GM21529 (cell line): ENCODE measurements around the gene CACNG4.

ENCODE experiments used
- ATAC-seq: cut with Tn5 transposase; IDR thresholded peaks from one replicate; pipeline ENCODE4 v1.9.1; 2021; ENCODE audit not compliant: unreplicated experiment

CACNG4 gene

DNA sequence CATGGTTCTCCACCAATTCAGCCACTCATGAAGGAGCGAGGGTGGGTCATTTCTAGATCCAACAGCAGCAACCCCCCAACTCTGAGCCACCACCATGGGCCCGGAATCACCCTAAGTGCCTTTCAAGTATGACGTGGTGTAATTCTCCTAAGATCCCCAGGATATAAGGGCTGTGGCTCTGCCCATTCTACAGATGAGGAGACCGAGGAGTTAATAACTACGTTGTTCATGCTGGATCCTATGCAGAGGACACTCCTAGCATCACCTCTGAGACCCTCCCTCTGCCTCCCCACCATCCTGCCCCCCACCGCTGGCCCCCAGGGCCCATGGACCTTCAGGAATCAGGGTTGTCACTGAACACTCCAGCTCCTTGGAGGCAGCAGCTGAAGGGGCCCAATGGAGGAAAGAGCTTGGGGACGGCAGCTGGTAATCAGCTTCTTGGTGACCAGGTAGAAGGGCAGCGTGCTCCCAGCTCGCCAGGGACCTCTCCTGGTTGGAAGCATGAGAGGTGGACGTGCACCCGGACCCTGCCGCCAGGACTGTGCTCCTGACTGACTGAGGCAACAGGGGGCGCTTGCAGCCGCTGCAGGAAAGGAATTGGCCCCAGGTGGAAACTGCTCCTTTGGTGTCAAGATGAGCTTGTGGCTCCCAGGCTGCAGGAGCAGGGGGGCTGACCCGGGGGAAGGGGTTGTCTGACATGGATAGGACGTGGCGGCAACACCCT lies 51.7 kb downstream of the CACNG4 start:
- no peak for ATAC-seq

DNA sequence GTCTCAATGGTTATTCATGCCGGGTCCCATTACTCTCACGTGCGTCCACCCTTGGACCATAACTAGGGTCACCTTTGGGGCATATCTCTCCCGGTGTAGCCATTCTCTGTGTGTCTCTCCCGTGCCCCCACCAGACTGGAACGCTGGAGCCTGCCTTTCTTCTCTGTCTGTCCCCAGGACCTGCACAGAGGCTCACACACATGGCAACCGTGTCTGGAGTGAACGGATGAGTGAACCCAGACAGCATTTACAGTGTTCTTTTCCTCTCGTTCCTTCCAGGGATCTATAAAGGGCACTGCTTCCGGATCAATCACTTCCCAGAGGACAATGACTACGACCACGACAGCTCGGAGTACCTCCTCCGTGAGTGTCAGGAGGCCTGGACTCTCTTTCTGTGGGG lies 53.4 kb downstream of the CACNG4 start:
- no peak for ATAC-seq

GRCh38 chr17:67018471-67019434 lies 54.2 kb downstream of the CACNG4 start:
- ATAC-seq: no peak

- ATAC-seq: no peak
Measured at GRCh38 chr17:67019809-67020208, 55.3 kb downstream of the CACNG4 start.

GRCh38 chr17:67020293-67020766 lies 55.8 kb downstream of the CACNG4 start:
- no peak for ATAC-seq

DNA sequence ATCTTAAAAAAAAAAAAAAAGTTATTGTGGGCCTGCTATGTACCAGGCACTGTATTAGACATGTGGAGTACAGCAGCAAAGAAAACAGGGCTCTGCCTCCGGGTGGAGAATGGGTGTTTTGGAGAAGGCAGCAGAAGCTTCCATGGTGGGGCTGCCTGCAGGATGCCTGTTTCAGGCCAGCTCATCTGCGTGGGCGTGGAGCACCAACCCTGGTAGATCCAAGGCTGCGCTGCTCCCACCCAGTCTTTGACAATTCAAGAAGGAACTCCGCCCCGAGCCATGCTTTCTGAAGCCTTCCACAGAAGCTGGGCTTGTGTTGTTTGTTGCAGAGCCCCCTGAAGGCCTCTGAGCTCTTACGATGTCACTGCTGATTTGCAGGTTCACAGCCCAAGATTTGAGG lies 56.7 kb downstream of the CACNG4 start:
- ATAC-seq: no peak

DNA sequence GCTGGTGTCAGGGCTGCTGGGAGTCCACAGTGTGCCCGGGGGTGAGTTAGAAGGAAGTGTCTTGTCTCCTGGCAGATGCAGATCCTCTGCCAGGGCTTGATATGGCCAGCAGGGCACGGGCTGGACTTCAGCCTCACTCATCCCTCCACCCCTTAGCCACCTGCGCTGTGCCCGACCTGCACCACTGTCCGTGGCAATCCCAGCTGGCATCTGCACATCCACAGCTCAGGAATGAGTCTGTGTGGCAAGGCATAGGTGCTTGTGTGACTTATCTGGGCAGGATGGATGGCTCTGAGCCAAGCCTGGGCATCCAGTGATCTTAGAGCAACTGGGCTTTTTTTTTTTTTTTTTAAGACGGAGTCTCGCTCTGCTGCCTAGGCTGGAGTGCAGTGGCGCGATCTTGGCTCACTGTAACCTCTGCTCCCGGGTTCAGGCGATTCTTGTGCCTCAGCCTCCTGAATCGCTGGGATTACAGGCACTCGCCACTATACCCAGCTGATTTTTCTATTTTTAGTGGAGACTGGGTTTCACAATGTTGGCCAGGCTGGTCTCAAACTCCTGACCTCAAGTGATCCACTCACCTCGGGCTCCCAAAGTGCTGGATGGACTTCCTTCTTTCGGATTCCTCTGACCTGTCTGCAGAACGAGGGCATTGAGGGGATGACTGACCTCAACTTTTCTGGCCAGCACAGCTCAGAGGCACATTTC lies 57.4 kb downstream of the CACNG4 start:
- ATAC-seq: no peak

GRCh38 chr17:67022451-67022810 lies 57.9 kb downstream of the CACNG4 start:
- no peak for ATAC-seq

DNA sequence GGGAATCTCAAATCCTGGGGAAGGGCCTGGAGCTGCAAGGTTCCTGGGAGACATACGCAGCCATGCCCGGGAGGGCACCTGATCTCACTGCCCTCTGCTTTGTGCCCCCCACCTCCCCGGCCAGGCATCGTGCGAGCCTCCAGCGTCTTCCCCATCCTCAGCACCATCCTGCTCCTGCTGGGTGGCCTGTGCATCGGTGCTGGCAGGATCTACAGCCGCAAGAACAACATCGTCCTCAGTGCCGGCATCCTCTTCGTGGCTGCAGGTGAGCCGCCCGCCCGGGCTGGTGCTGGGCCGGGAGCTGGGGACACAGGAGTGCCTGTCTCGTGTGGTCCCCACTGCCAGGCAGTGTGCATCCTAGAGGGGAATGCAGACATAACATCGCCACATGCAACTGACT lies 60.2 kb downstream of the CACNG4 start:
- ATAC-seq: no peak

DNA sequence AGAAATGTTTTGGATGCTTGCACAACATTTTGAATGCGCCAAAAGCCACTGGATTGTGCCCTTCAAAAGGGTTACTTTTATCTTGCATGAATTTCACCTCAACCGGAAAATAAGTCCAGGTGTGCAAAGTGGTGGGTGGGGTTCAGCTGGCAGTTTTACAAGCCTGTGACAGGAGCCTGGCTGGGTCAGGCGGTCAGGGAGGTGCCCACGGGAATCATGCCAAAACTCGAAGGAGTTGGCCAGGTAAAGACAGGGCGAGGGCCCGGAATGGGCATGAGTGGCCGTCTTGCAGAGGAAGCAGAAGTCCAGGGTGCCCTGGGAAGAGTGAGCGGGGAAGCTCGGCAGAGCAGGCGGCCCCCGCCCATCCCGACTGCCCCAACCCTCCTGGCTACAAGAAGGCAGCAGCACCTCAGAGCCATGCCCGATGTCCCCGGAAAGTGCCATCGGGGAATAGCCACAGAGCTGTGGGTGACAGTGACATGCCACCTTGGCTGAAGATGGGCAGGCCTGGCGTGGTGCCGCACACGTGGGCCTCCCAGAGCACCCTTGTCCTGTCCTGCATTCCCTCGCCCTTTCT lies 60.8 kb downstream of the CACNG4 start:
- ATAC-seq: no peak

DNA sequence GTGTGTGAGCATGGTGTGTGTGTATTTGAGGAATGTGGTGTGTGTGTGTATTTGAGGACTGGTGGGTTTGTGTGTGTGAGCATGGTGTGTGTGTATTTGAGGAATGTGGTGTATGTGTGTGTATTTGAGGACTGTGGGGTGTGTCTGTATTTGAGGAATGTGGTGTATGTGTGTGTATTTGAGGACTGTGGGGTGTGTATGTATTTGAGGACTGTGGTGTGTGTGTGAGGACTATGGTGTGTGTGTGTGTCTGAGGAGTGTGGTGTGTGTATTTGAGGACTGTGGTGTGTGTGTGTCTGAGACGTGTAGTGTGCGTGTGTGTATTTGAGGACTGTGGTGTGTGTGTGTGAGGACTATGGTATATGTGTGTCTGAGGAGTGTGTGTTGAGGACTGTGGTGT lies 61.8 kb downstream of the CACNG4 start:
- ATAC-seq: no peak

DNA sequence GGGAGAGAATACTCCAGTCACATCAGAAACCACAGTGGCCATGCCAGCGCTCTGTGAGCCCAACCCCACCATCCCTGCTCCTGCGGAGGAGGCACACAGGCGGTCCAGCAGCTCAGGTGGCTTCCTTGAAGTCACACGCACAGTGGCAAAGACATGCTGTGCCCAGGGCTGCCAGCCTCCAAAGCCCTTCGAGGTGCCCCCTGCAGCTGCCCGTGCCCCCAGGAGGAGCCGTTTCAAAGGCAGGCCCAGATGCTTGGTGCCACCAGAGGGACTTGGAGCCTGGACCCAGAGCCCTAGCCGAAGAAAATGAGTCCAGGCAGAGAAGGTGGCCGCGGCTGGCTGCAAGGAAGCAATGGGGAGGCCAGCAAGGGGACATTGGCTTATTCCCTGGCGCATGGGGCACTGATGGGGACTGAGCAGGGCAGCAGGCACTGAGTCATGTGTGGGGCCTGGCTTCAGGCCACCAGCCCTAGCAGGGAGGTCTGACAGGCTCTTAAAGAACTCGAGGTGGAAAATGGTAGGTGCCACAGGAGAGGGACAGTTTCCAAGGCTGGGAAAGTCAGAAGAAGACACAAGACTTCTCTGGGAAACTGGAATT lies 62.6 kb downstream of the CACNG4 start:
- no peak for ATAC-seq

DNA sequence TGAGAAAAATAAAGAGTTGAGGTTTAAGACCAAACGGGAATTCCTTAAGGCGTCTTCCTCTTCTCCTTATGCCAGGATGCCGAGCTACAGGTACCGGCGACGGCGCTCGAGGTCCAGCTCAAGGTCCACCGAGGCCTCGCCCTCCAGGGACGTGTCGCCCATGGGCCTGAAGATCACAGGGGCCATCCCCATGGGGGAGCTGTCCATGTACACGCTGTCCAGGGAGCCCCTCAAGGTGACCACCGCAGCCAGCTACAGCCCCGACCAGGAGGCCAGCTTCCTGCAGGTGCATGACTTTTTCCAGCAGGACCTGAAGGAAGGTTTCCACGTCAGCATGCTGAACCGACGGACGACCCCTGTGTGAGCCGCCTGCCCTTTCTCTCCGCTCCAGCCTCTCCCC lies 66.1 kb downstream of the CACNG4 start:
- no peak for ATAC-seq

- ATAC-seq: no peak
Measured at GRCh38 chr17:67032382-67032781, 67.9 kb downstream of the CACNG4 start.

DNA sequence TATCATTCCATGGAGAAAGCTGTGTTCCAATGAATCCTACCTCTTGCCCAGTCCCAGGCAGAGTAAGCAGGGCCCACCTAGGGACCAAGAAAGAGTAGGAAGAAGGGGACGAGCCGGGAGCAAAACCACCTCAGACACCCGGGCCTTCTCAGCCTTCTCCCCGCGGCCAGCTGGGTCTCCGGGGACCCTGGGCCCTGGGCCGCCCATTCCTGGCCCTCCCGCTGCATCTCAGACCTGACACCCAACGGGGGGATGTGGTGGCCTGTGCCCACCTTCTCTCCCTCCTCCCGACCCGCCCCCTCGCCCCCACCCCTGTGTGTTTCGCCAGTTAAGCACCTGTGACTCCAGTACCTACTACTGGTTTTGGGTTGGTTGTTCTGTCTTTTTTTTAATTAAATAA lies 68.5 kb downstream of the CACNG4 start:
- ATAC-seq: no peak

DNA sequence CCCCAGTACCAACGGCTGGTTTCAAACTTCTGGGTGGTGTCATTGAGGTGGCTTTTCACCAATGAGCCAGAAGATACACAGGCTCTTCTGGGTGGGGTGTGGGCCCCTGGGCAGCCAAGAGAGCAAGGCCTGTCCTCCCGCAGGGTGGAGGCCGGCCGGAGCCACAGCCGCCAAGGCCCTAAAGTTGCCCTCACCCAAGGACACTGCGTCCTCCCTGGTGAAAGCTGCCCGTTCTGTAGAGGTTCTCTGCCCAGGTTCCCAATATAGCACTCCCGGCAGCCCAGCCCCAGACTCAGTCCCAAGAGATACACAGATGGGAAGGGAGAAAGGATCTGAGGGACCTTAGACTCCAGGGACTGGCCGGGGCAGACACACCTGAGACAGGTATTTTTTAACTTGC lies 69.1 kb downstream of the CACNG4 start:
- ATAC-seq: no peak

- peak; percentile 86 for ATAC-seq
Measured at GRCh38 chr17:67035131-67036083, 70.9 kb downstream of the CACNG4 start.

- ATAC-seq: no peak
Measured at GRCh38 chr17:67038861-67039365, 74.4 kb downstream of the CACNG4 start.

GRCh38 chr17:67040652-67041051 lies 76.1 kb downstream of the CACNG4 start:
- no peak for ATAC-seq
